PFSK-1 (cell line): ENCODE results near the gene DOCK1.

Experiments used
- POLR2AphosphoS5 ChIP-seq: IDR thresholded peaks from 2 replicates; pipeline ENCODE4 v1.6.1; 2012; ENCODE audit warnings: low read depth, mild to moderate bottlenecking, control low read depth, low read length, moderate library complexity
- SIN3A ChIP-seq: IDR thresholded peaks from 2 replicates; pipeline ENCODE4 v1.6.1; 2012; ENCODE audit warnings: mild to moderate bottlenecking, low read length, moderate library complexity, borderline replicate concordance; ENCODE audit not compliant: insufficient read depth
- TAF1 ChIP-seq: IDR thresholded peaks from 2 replicates; pipeline ENCODE4 v1.6.1; 2012; ENCODE audit warnings: low read length, control low read depth, borderline replicate concordance; ENCODE audit not compliant: insufficient read depth
- TF ChIP-seq, protein P1 (sequence below), 2 experiments: IDR thresholded peaks; 2 replicates each; pipeline versions ENCODE4 v1.6.1 to v1.8.0; 2011 to 2012; ENCODE audit warnings: low read depth in 2 of 2, low read length in 2 of 2, control low read depth in 1 of 2, inconsistent platforms in 1 of 2, mild to moderate bottlenecking in 1 of 2, moderate library complexity in 1 of 2; ENCODE audit not compliant: insufficient read depth in 1 of 2

GRCh38 chr10:126904818-126905701 is at the start of gene DOCK1:
- no peak for TF ChIP-seq POLR2AphosphoS5
- TF ChIP-seq SIN3A, result no peak
- TF ChIP-seq, protein P1, sequence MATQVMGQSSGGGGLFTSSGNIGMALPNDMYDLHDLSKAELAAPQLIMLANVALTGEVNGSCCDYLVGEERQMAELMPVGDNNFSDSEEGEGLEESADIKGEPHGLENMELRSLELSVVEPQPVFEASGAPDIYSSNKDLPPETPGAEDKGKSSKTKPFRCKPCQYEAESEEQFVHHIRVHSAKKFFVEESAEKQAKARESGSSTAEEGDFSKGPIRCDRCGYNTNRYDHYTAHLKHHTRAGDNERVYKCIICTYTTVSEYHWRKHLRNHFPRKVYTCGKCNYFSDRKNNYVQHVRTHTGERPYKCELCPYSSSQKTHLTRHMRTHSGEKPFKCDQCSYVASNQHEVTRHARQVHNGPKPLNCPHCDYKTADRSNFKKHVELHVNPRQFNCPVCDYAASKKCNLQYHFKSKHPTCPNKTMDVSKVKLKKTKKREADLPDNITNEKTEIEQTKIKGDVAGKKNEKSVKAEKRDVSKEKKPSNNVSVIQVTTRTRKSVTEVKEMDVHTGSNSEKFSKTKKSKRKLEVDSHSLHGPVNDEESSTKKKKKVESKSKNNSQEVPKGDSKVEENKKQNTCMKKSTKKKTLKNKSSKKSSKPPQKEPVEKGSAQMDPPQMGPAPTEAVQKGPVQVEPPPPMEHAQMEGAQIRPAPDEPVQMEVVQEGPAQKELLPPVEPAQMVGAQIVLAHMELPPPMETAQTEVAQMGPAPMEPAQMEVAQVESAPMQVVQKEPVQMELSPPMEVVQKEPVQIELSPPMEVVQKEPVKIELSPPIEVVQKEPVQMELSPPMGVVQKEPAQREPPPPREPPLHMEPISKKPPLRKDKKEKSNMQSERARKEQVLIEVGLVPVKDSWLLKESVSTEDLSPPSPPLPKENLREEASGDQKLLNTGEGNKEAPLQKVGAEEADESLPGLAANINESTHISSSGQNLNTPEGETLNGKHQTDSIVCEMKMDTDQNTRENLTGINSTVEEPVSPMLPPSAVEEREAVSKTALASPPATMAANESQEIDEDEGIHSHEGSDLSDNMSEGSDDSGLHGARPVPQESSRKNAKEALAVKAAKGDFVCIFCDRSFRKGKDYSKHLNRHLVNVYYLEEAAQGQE (IDR thresholded peaks at IDR 0.05; ENCODE audit: insufficient read depth in 1 of 2, low read depth in 2 of 2, low read length in 2 of 2), result no peak
- TF ChIP-seq TAF1, result no peak
